Hematopoietic multipotent progenitor cell (in vitro differentiated cells): ENCODE data around the gene RNF44. TPM values are rescaled to one million over a fixed set of nuclear protein-coding genes. Genes with fewer than 3 reads are reported as not detected.

Experiments
- DNase-seq, 3 donors: peaks; one replicate each; pipeline ENCODE4 v3.0.0-alpha.2; 2011 to 2015; ENCODE audit warnings: low read depth in 2 of 3, low spot score in 2 of 3
- total RNA-seq: library from RNA; depleted of rRNA; stranded (reverse); fragments of >200 nt; gene quantifications from one replicate; pipeline ENCODE4 v1.2.3, GENCODE V29; 2012

Gene RNF44
- total RNA-seq, 1 donor = 39.9 TPM

DNA sequence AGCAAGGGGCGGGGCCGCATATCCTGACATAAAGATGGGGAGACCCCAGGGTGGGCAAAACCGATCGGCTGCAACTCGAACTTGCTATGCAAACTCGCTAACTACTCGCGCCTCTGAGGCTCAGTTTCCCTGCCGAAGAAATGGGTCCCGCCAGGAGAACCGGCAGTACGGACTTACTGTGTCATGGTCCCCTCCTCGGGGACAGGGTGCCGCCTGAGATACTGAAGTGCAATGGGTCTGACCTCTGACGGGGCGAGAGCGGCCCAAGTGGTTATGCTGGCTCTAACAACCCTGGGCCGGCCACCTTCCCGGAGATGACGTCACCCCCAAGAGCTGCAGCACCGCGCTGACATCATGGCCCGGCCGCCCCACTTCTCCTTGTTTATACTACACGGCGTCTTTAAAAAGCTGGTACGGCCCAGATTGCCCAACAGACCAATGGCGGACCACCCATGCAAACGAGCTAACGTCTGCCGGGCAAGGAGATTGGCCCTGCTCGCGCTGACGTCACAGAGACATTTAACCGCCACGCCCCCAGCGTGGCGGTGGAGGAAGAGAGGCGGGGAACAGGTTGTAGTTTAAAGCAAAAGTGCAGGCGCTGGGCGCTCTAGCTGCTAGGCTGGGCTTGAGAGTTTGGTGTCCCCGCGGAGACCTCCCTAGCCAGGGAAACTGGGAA, 490 bp upstream of the RNF44 start:
- DNase-seq = peak; percentile 95 to 100 (median 99)

GRCh38 chr5:176536132-176536901, 885 bp downstream of the RNF44 start:
- peak; percentile 54 to 95 (median 88) for DNase-seq

- DNase-seq = no peak
These were observed 1.5 kb downstream of the RNF44 start for GRCh38 chr5:176535664-176536131.

DNA sequence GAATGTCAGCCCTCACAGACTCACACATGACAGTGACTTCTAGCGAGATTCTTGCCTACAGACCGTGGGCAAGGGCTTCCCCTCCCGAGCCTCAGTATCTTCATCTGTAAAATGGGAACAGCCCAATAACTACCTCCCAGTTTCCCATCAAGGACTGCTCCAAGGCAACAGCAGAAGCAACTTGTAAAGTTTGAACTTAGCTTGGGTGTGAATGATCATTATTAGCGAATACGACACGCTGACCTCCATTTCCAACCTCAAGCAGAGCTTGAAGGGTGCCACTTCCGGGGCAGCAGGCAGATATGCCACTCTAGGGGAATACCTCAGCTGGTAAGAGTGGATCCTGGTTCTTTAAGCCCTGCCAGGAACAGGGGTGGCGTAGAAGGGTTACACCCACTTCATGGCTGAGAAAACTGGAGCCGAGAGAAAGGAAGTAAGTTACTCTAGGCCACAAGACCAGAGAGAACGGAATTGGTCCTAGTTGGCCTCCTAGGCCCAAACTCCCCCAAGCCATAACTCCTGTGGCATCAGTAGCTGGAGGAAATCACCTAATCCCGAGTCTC, 2.0 kb downstream of the RNF44 start:
- DNase-seq = no peak

GRCh38 chr5:176534640-176535039, 2.6 kb downstream of the RNF44 start:
- no peak for DNase-seq

- peak in 1 of 3 donors; percentile 54 for DNase-seq
These were observed 3.1 kb downstream of the RNF44 start for GRCh38 chr5:176533894-176534611.

DNA sequence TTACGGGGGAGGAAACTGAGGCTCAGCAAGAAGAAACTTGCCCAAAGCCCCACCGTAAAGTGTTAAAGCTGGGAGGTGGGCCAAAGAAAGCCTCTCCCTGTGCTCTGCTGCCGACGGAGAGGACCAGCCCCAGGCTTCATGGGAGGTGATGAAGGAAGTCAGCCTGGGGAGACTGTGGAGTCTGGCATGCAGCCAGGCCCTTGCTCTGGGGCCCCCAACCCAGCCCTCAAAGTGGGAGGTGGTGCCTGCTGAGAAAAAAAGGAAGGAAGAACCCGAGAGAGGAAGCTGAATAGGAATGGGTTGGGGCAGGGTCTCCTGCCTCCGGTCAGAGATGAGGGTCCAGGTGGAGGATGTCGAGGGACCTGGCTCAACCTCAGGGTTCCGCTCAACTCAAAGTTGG, 3.8 kb downstream of the RNF44 start:
- DNase-seq = peak in 2 of 3 donors; percentile 55 to 62

DNA sequence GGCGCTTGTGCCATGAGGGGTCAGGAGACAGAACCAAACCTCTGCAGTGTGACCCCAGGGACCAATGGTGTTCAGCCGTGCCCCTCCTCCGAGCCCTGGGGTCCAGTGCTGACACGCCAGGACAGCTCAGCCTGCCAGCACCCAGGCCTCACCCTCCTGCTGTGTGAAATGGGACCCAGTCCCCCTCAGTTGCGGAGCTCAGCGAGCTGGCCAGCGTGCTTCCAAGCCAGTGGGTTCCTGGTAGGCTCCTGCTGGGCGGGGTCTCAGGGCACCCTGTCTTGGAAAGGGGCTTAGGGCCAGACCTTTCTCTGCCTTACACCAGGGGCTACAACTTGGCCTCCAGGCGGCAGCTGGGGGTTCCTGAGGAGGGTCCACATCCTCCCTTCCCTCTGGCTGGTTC, 4.4 kb downstream of the RNF44 start:
- no peak for DNase-seq

GRCh38 chr5:176531902-176532493, 5.2 kb downstream of the RNF44 start:
- DNase-seq = no peak

DNA sequence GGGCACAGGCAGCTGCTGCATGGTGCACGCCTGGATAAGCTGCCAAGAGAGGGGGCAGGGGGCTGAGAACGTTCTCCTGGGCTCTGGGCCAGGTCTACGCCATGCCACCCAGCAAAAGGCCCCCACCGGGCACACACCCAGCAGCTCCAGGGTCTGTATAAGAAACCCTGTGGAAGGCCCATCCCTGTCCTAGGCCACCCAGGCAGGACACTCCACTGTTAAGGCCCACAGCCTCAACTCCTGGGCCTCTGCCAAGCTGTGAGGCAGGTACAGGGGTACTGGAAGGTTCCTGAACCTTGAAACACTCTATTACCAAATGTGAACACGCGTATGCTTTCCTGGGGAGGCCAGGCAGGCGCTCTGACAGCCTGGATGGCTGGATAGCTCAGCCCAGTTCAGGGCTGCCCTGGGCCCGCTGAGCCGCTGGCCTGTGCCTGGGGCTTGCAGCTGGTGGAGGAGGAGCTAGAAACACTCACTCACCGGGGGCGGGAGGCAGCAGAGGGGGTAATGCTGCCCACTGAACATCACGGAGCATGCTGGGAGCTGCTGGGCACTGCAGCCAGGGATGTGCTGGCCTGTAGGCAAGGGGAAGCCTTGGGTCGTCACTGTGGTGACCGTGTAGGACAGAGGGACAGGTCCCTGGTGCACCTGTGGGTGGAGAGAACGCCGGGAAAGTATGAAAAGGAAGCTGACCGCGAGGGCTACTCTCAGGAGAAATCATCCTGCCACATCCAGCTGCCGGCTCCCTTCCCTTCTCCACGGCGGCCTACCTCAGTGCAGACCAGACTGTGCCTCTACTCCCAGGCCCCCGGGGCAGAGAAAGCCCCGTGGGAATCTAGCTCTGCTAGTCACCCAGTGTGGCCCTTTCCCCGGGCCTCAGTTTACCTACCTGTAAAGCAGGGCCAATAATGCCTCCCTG, 6.0 kb downstream of the RNF44 start:
- DNase-seq = no peak

- no peak for DNase-seq
These were observed 6.7 kb downstream of the RNF44 start for GRCh38 chr5:176530393-176530982.

- peak in 1 of 3 donors; percentile 76 for DNase-seq
These were observed 7.5 kb downstream of the RNF44 start for GRCh38 chr5:176529741-176530141.

DNA sequence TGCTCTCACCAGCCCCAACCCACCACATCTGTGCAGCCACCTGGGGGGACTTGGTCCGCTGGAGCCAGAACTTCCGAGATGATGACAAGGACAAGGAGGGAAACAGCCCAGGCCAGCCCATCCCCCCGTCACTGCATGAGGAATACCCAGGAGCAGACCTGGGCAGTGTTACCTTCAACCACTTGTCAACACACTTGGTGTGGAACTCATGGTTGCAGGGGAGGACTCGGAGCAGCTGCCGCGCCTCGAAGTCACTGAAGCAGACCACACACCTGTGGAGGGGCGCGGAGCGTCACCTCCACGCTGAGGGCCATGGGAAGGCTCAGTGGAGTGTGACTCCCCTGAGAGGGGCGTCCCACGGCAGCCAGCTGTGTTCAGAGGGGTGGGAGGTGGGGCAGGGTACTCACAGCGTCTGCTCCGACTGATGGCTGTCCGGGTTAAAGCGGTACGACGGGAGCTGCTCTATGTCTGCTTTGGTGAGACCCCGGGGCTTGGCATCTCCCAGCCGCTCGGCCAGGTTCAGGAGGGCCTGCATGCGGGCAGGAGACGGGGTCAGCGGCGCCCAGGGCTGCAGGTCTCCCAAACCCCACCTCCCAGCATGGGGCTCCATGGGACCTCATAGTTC, 8.0 kb downstream of the RNF44 start:
- DNase-seq = no peak

DNA sequence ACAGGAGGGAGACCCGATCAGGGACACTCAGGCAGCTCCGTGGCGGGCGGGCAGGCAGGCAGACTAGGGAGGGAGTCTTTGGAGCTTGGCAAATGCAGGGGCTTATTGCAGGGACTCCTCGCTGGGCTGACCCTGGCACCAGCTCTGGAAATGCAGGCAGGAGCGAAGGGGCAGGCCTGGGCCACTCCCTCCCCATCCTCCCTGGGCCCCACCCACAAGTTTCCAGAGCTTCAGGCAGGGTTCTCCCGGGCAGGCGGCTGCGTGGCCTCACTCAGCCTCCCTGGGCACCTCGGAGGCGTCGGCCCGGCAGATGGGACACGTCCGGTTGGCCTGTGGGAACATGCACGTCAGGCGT, 8.5 kb downstream of the RNF44 start:
- no peak for DNase-seq

- DNase-seq = no peak
These were observed 8.9 kb downstream of the RNF44 start for GRCh38 chr5:176528301-176528700.

- no peak for DNase-seq
These were observed 9.7 kb downstream of the RNF44 start for GRCh38 chr5:176527246-176528222.

- no peak for DNase-seq
These were observed 10.7 kb downstream of the RNF44 start for GRCh38 chr5:176526462-176526861.

DNA sequence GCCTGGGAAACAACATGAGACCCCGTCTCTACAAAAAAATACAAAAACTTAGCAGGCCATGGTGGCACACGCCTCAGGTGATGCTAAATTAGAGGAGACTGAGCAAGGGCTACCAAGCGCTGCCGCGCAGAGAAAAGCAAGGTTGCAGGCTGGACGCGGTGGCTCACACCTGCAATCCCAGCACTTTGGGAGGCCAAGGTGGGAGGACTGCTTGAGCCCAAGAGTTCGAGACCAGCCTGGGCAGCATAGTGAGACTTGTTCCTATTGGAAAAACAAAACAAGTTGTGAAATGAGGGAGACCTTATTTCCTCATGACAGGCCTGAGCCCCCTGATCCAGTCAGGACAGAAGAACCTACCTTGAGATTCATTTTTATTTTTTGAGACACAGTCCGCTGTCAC, 11.5 kb downstream of the RNF44 start:
- no peak for DNase-seq
